HEK293T (cell line): Measurements from ENCODE around the gene OR2D3.
"Not testable (repeated sequence)": the region's sequence is repeated elsewhere in the genome, so short reads cannot be mapped to it uniquely, and the experiment has no call there.

Source experiments
- CTCF ChIA-PET: fragments of 350-600 bp; formaldehyde crosslinking; extraction: SDS; loops from one replicate; lab custom pipeline; 2021; ENCODE audit warnings: antibody characterized with exemption, inconsistent platforms; lab: Yijun Ruan, JAX
- POLR2A ChIA-PET: fragments of 350-600 bp; formaldehyde crosslinking; extraction: SDS; loops from one replicate; lab custom pipeline; 2020; ENCODE audit warnings: antibody characterized with exemption, inconsistent platforms; lab: Yijun Ruan, JAX
- DNase-seq: peaks from one replicate; pipeline ENCODE4 v3.0.0; 2012; ENCODE audit warnings: mixed read lengths; ENCODE audit errors: extremely low spot score
- ARNT ChIP-seq: fragments of 450-650 bp; IDR thresholded peaks from 2 replicates; pipeline ENCODE4 v1.6.1; 2017; ENCODE audit warnings: mild to moderate bottlenecking
- BHLHE40 ChIP-seq: fragments of 450-650 bp; IDR thresholded peaks from 2 replicates; pipeline ENCODE4 v1.6.1; 2016; ENCODE audit warnings: mild to moderate bottlenecking, moderate library complexity, borderline replicate concordance
- CTBP1 ChIP-seq: fragments of 450-650 bp; IDR thresholded peaks from 2 replicates; pipeline ENCODE4 v1.6.1; 2016; ENCODE audit warnings: borderline replicate concordance
- ELF4 ChIP-seq: fragments of 450-650 bp; IDR thresholded peaks from 2 replicates; pipeline ENCODE4 v1.6.1; 2017; ENCODE audit warnings: antibody characterized with exemption
- FOXA1 ChIP-seq: fragments of 450-650 bp; IDR thresholded peaks from 2 replicates; pipeline ENCODE4 v1.6.1; 2016; ENCODE audit warnings: mild to moderate bottlenecking
- FOXK2 ChIP-seq: fragments of 450-650 bp; IDR thresholded peaks from 2 replicates; pipeline ENCODE4 v1.6.1; 2016; ENCODE audit warnings: mild to moderate bottlenecking
- FOXM1 ChIP-seq: fragments of 450-650 bp; IDR thresholded peaks from 2 replicates; pipeline ENCODE4 v1.6.1; 2017; ENCODE audit warnings: mild to moderate bottlenecking, borderline replicate concordance
- HDGF ChIP-seq: fragments of 450-650 bp; IDR thresholded peaks from 2 replicates; pipeline ENCODE4 v1.6.1; 2017; ENCODE audit warnings: antibody characterized with exemption, borderline replicate concordance
- L3MBTL2 ChIP-seq: fragments of 450-650 bp; conservative IDR thresholded peaks from 2 replicates; pipeline ENCODE4 v1.6.1; 2016; ENCODE audit warnings: mild to moderate bottlenecking
- LEF1 ChIP-seq: fragments of 450-650 bp; IDR thresholded peaks from 2 replicates; pipeline ENCODE4 v1.6.1; 2017; ENCODE audit warnings: mild to moderate bottlenecking, borderline replicate concordance
- NFRKB ChIP-seq: fragments of 450-650 bp; IDR thresholded peaks from 2 replicates; pipeline ENCODE4 v1.6.1; 2016; ENCODE audit warnings: mild to moderate bottlenecking, moderate library complexity
- SP1 ChIP-seq: fragments of 450-650 bp; IDR thresholded peaks from 2 replicates; pipeline ENCODE4 v1.6.1; 2017
- SUZ12 ChIP-seq: fragments of 450-650 bp; IDR thresholded peaks from 2 replicates; pipeline ENCODE4 v1.6.1; 2016; ENCODE audit warnings: mild to moderate bottlenecking
- TARDBP ChIP-seq: fragments of 450-650 bp; IDR thresholded peaks from 2 replicates; pipeline ENCODE4 v1.6.1; 2016
- ZNF384 ChIP-seq: fragments of 450-650 bp; IDR thresholded peaks from 2 replicates; pipeline ENCODE4 v1.6.1; 2016
- TF ChIP-seq, protein P1 (sequence below): fragments of 450-650 bp; IDR thresholded peaks from 2 replicates; pipeline ENCODE4 v1.6.1; 2016

OR2D3 gene

DNA sequence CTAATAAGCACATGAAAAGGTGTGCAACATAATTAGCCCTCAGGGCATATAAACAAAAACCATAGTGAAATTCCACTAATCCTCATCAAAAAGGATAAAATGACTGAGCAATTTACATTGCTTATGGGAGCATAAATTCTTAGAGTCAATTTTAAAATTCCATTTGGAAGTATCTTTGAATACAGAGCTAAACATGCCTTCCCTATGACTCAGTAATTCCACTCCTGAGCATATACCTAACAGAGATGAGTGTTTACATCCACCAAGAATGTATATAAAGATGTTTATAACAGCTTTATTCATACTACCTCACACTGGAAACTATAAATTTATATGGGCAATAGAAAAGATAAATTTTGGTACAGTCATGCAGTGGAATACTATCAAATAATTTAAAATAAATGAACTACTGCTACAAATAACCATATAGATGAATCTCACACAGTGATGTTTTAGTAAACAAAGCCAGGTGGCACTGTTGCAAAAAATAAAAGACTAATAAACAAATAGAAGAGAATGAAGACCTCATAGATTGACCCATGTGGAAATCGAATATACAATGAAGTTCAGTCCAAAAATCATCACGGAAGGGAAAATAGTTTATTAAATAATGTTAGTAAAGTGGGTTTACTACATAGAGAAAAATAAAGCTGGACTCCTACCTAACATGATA is 20.3 kb upstream of the OR2D3 start:
- ChIA-PET CTCF (interaction anchor here (0.7 kb wide), 1 partner anchor 12 kb away, joined by 3 read pairs; no protein-coding TSS in a partner anchor), POLR2A (no interaction called here)
- no peak for TF ChIP-seq LEF1
- TF ChIP-seq FOXK2 = no peak
- TF ChIP-seq ZNF384 = no peak
- TF ChIP-seq FOXM1 = no peak
- TF ChIP-seq CTBP1 = no peak
- TF ChIP-seq ELF4 = no peak
- no peak for TF ChIP-seq SP1
- no peak for TF ChIP-seq ARNT
- TF ChIP-seq TARDBP = no peak
- no peak for TF ChIP-seq NFRKB
- TF ChIP-seq HDGF = no peak
- no peak for TF ChIP-seq L3MBTL2
- TF ChIP-seq FOXA1 = no peak
- no peak for TF ChIP-seq BHLHE40
- TF ChIP-seq, protein P1, sequence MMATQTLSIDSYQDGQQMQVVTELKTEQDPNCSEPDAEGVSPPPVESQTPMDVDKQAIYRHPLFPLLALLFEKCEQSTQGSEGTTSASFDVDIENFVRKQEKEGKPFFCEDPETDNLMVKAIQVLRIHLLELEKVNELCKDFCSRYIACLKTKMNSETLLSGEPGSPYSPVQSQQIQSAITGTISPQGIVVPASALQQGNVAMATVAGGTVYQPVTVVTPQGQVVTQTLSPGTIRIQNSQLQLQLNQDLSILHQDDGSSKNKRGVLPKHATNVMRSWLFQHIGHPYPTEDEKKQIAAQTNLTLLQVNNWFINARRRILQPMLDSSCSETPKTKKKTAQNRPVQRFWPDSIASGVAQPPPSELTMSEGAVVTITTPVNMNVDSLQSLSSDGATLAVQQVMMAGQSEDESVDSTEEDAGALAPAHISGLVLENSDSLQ = no peak
- TF ChIP-seq SUZ12 = no peak
- DNase-seq = no peak

DNA sequence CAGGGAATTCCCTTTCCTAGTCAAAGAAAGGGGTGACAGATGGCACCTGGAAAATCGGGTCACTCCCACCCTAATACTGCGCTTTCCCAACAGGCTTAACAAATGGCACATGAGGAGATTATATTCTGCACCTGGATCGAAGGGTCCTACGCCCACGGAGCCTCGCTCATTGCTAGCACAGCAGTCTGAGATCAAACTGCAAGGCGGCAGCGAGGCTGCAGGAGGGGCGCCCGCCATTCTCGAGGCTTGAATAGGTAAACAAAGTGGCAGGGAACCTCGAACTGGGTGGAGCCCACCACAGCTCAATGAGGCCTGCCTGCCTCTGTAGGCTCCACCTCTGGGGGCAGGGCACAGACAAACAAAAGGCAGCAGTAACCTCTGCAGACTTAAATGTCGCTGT is 16.0 kb upstream of the OR2D3 start:
- ChIA-PET CTCF (interaction anchor here (0.7 kb wide), 1 partner anchor 285 kb away, joined by 3 read pairs; the partner anchor contains the start of gene TPP1), POLR2A (interaction anchor here (1.5 kb wide), 1 partner anchor 22 kb away, joined by 4 read pairs; the partner anchor contains the start of gene ZNF215)
- DNase-seq = not testable (repeated sequence)

DNA sequence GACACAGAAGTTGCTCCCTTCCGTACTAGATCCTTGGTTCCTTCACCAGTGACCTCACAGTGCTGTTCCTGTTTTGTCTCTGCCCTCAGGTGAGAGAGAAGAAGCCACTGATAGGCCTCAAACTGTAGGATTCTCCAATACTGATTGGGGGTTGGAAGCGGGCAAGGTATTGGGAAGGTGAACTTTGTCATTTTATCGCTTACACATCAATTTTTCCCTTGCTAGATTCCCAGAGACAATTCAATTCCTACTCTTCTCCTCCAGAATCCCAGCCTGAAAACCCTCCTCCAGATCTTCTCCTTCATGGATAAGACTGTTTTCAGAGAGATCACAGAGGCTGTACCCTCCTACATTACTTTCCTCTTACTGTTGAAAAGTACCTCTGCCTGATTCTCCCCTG is 9.4 kb upstream of the OR2D3 start:
- no peak for DNase-seq

DNA sequence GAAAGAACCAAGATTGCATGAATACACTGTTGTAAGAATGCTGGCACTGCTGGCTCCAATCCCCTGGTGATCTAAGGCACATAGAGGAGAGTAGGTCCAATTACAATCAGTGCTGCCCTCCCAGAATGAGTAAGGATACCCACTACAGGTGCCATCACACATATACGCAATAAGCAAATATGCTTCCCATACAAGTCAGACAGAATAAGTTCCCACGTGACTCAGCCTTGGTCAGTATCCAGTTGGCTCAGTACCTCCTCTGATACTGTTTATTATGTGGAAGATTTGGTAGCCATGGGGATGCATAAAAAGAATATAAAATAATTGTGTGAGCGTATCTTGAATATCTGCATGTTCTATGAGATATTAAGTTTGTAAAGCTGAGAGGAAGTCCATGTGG is 8.9 kb upstream of the OR2D3 start:
- DNase-seq = no peak
- TF ChIP-seq SP1 (no peak), CTBP1 (no peak), FOXA1 (no peak), FOXK2 (no peak), ELF4 (no peak), ARNT (no peak), FOXM1 (no peak), NFRKB (no peak), HDGF (no peak), ZNF384 (no peak), L3MBTL2 (no peak), LEF1 (no peak), SUZ12 (no peak), BHLHE40 (no peak), TARDBP (no peak)
- TF ChIP-seq, protein P1 = no peak
- CTCF ChIA-PET = interaction anchor here (0.6 kb wide), 1 partner anchor 85 kb away, joined by 4 read pairs; no protein-coding TSS in a partner anchor
- POLR2A ChIA-PET = no interaction called here

More for the DNA sequence above, 9.4 kb upstream of the OR2D3 start:
- TF ChIP-seq FOXK2 (no peak), HDGF (no peak), ARNT (no peak), SUZ12 (no peak)
- POLR2A ChIA-PET = no interaction called here
- CTCF ChIA-PET = interaction anchor here (0.6 kb wide), 1 partner anchor 84 kb away, joined by 4 read pairs; no protein-coding TSS in a partner anchor

DNA sequence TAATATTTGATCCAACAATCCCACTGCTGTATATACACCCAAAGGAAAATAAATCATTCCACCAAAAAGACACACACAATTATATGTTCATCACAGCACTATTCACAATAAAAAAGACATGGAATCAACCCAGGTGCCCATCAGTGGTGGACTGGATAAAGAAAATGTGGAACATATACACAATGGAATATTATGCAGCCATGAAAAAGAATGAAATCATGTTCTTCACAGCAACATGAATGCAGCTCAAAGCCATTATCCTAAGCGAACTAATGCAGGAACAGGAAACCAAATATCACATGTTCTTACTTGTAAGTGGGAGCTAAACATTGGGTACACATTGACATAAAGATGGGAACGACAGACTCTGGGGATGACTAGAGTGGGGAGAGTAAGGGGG is 1.1 kb upstream of the OR2D3 start:
- POLR2A ChIA-PET = no interaction called here
- CTCF ChIA-PET = no interaction called here
- DNase-seq = no peak
- TF ChIP-seq ARNT (no peak), SUZ12 (no peak), FOXK2 (no peak), LEF1 (no peak)

DNA sequence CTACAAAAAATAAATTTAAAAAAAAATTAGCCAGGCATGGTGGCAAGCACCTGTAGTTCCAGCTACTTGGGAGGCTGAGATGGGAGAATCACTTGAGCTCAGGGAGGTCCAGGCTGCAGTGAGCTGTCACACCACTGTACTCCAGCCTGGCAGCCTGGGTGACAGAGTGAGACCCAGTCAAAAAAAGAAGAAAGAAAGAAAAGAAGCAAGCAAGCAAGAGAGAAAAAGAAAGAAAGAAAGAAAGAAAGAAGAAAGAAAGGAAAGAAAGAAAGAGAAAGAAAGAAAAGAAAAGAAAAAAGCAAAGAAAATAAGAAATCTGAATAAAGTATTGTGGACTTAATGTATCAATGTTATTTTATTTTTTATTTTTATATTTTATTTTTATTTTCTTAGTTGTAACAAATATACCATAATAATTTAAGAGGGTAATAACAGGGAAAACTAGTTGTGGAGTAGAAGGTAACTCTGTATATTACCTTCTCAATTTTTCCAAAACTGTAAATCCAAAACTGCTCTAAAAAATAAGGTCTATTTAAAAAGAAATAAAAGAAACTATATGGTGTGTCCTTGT is 4.3 kb downstream of the OR2D3 start:
- DNase-seq = no peak
- TF ChIP-seq CTBP1 (no peak), FOXA1 (no peak), BHLHE40 (no peak), SP1 (no peak), TARDBP (no peak), ZNF384 (no peak), FOXK2 (no peak), ELF4 (no peak), HDGF (no peak), FOXM1 (no peak), ARNT (no peak), NFRKB (no peak), L3MBTL2 (no peak), SUZ12 (no peak), LEF1 (no peak)
- TF ChIP-seq, protein P1 = no peak
- POLR2A ChIA-PET = interaction anchor here (1.4 kb wide), 1 partner anchor 91 kb away, joined by 4 read pairs; no protein-coding TSS in a partner anchor
- CTCF ChIA-PET = no interaction called here
